CD4-positive, alpha-beta T cell (primary cell): ENCODE results near the gene AEBP1. TPM values are rescaled to one million over a fixed set of nuclear protein-coding genes. Genes with fewer than 3 reads are reported as not detected.

Experiments
- ATAC-seq: fragments of 200-7000 bp; cut with Tn5 transposase; one replicate; pipeline ENCODE4 v1.10.0; 2022; ENCODE audit warnings: mild to moderate bottlenecking; ENCODE audit not compliant: poor library complexity
- CTCF ChIA-PET: fragments of 350-600 bp; sonication (Branson Sonifier 250); formaldehyde crosslinking; loops from one replicate; lab custom pipeline; 2021; ENCODE audit warnings: antibody characterized with exemption, inconsistent platforms; lab: Charles Lee
- POLR2A ChIA-PET: fragments of 350-600 bp; sonication (Branson Sonifier 250); formaldehyde crosslinking; loops from one replicate; lab custom pipeline; 2021; ENCODE audit warnings: antibody characterized with exemption, inconsistent platforms; lab: Charles Lee
- DNase-seq, 14 experiments: peaks; one replicate each; pipeline ENCODE4 v3.0.0-alpha.2; 2013 to 2020; ENCODE audit warnings: mixed read lengths in 2 of 14
- H3K27ac ChIP-seq, 2 donors: one replicate each; pipeline versions ENCODE4 v1.5.1 to v1.7.0; 2013; ENCODE audit warnings: low read length in 2 of 2, low read depth in 1 of 2, mild to moderate bottlenecking in 1 of 2
- H3K27me3 ChIP-seq, 2 experiments: 1 replicate in 1 of 2; 2 replicates in 1 of 2; pipeline versions ENCODE4 v1.6.1 to v1.7.0; 2013; ENCODE audit warnings: low read length in 2 of 2, control low read depth in 1 of 2, mild to moderate bottlenecking in 1 of 2, moderate library complexity in 1 of 2; ENCODE audit not compliant: insufficient read depth in 2 of 2, control insufficient read depth in 1 of 2
- H3K36me3 ChIP-seq: one replicate; pipeline ENCODE4 v1.6.1; 2013; ENCODE audit warnings: low read length, control low read depth; ENCODE audit not compliant: insufficient read depth
- H3K4me1 ChIP-seq: one replicate; pipeline ENCODE4 v1.6.1; 2013; ENCODE audit warnings: low read length, control low read depth; ENCODE audit not compliant: insufficient read depth
- H3K4me3 ChIP-seq: one replicate; pipeline ENCODE4 v1.5.1; 2013; ENCODE audit warnings: mild to moderate bottlenecking, low read length, moderate library complexity
- H3K9me3 ChIP-seq, 2 experiments: 1 replicate in 1 of 2; 2 replicates in 1 of 2; pipeline versions ENCODE4 v1.6.1 to v1.7.0; 2013; ENCODE audit warnings: low read length in 2 of 2, mild to moderate bottlenecking in 2 of 2, control low read depth in 1 of 2, moderate library complexity in 1 of 2; ENCODE audit not compliant: control insufficient read depth in 1 of 2, insufficient read depth in 1 of 2
- H3K27ac Mint-ChIP-seq: one replicate; pipeline ENCODE4 v1.8.0; 2020; ENCODE audit warnings: mixed read lengths
- H3K27me3 Mint-ChIP-seq: one replicate; pipeline ENCODE4 v1.8.0; 2021; ENCODE audit warnings: mixed read lengths
- H3K36me3 Mint-ChIP-seq: one replicate; pipeline ENCODE4 v1.8.0; 2021; ENCODE audit warnings: low read depth, mixed read lengths
- H3K4me1 Mint-ChIP-seq: one replicate; pipeline ENCODE4 v1.8.0; 2021; ENCODE audit warnings: low read depth, mixed read lengths
- H3K4me3 Mint-ChIP-seq: one replicate; pipeline ENCODE4 v1.8.0; 2020; ENCODE audit warnings: mild to moderate bottlenecking, mixed read lengths
- H3K9me3 Mint-ChIP-seq: one replicate; pipeline ENCODE4 v1.8.0; 2020; ENCODE audit warnings: mixed read lengths
- CTCF ChIP-seq: fragments of 200-600 bp; IDR thresholded peaks from one replicate; pipeline ENCODE4 v1.8.0; 2022; ENCODE audit warnings: antibody characterized with exemption, mild to moderate bottlenecking
- intact Hi-C, 2 experiments: fragments of 100-400 bp; cut with DNase I in 1 of 2; cut with micrococcal nuclease in 1 of 2; formaldehyde crosslinking; loops; one replicate each; pipeline versions ENCODE4 v1.15.1 to v1.9.0; 2023 to 2025; cut with DNase I, micrococcal nuclease
- total RNA-seq, 174 experiments: library from RNA in 2 of 174; stranded (reverse) in 2 of 174; gene quantifications; one replicate each; pipeline ENCODE4 v1.2.3 and lab custom pipeline; 2021 to 2026

AEBP1 gene
- total RNA-seq, 2 experiments from 2014 or later, result 20.3 to 21.3 TPM

DNA sequence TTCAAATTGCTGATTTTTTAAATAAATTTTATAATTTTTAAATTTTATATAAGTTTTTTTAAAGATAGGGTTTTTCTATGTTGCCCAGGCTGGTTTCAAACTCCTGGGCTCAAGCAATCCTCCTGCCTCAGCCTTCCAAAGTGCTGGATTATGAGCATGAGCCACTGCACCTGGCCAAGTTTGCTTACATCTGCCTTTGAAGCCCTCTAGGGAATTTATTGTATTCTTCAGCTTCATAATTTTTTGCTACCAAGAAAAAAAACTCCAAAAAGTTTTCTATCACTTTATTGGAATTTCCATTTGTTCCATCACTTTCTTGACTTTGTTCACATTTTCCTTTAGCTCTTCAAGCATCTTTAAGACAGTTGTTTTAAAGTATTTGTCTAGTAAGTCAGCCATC, 23.0 kb downstream of the AEBP1 start:
- H3K36me3 ChIP-seq, result no peaks in the 10 kb centered on the region
- ChIA-PET POLR2A (interaction anchor here (0.6 kb wide), 1 partner anchor 20 kb away, joined by 3 read pairs; no protein-coding TSS in a partner anchor), CTCF (no interaction called here)
- Mint-ChIP-seq H3K36me3 (peaks cover 5% of the 10 kb centered on the region), H3K4me1 (peaks cover 8% of the 10 kb centered on the region), H3K4me3 (no peak overlapping the region), H3K9me3 (no peaks in the 10 kb centered on the region), H3K27ac (no peak overlapping the region), H3K27me3 (no peaks in the 10 kb centered on the region)
- peaks cover 17% of the 10 kb centered on the region for H3K4me1 ChIP-seq
- no peak for TF ChIP-seq CTCF
- no peak overlapping the region for H3K27ac ChIP-seq
- intact Hi-C loops, result loop anchor here in 1 of 2 experiments (10.0 kb wide), 2 partner anchors 252 to 358 kb away; no protein-coding TSS in a partner anchor
- no peaks in the 10 kb centered on the region for H3K27me3 ChIP-seq
- H3K9me3 ChIP-seq, result no peaks in the 10 kb centered on the region
- ATAC-seq (no peak), DNase-seq (no peak)
- H3K4me3 ChIP-seq, result no peak overlapping the region

DNA sequence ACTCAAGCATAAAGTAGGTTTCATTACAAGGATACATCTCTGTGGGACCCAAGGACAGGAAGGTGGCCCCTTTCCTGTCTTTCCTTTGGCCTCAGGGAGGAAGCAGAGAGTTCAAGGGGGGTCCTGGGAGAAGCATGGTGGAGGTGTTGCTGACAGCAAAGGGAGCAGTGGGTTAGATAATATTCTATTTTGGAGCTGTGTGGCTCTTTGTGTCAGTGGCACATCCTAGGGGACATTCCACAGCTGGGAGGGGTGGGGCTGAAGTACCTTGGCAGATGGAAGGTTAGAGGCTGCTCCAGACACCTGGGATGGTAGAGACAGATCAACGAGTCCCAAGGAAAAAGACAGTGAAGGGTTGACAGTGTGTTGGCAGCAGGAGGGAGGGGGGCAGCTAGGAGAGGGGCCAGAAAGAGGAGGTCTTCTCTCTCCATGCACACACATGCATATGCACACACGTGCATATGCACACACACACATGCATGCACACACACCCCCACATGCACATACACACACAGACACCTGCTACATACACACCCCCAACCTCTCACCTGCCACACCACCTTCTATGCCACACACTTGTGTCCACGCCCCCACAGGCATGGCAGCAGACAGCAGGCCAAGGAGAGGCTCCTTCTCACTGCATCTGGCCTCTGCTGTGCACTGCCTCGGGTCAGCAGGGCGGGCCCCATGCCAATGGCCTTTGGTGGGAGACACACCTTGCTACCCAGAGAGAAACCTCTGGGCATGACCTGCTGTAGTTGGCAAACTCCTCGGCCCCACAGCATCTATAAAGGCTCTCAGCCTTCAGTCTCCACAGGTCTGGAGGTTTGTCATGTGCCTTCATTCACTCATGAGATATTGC, 24.8 kb downstream of the AEBP1 start:
- Mint-ChIP-seq H3K4me1 (no peaks in the 10 kb centered on the region), H3K9me3 (no peaks in the 10 kb centered on the region), H3K36me3 (no peaks in the 10 kb centered on the region), H3K27ac (no peak overlapping the region), H3K27me3 (no peaks in the 10 kb centered on the region), H3K4me3 (no peak overlapping the region)
- ChIA-PET POLR2A (no interaction called here), CTCF (no interaction called here)
- Histone ChIP-seq H3K4me1 (peaks cover 5% of the 10 kb centered on the region), H3K4me3 (no peak overlapping the region), H3K27me3 (no peaks in the 10 kb centered on the region), H3K36me3 (no peaks in the 10 kb centered on the region), H3K27ac (no peak overlapping the region), H3K9me3 (no peaks in the 10 kb centered on the region)
- no peak for TF ChIP-seq CTCF
- no peak for ATAC-seq
- intact Hi-C loops, result loop anchor here in 1 of 2 experiments (10.0 kb wide), 2 partner anchors 254 to 356 kb away; no protein-coding TSS in a partner anchor
- DNase-seq, result no peak

DNA sequence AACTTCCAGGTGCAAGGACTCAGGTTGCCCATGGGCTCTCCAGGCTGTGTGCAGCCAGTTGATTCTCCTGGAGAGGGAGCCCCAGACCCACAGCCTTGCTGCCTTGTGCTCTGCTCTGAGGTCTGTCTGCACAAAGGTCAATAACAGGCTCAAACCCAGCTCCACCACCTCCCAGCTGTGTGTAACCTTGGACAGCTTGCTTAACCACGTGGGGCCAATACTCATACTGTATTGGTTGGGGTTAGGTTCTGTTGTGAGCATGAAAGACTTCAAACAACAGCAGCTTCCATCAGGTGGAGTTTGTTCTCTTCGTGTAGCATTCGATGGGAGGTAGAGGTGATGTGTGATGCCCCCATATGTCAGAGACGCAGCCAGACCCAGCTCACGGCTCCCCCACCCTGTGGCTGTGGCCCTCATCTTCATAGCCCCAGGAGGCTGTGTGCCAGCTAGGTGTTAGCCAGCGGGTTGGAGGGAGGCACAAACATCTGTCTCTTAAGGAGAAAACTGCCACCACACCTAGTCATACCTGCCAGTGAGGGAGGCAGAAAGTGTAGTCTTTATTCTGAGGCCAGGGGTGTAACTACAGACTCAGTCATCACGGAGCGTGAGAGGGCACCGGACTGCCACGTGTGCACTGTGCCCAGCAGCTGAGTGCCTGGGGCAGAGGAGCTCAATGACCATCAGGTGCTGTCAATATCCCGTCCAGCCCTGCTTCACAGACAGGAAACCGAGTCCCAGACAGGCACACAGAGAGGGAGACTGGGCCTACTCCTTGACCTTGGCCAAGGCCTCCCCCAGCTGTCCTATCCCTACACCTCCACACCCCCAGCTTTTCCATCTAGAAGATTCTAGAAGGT, 27.3 kb downstream of the AEBP1 start:
- H3K27me3 ChIP-seq, result no peaks in the 10 kb centered on the region
- H3K36me3 Mint-ChIP-seq, result no peaks in the 10 kb centered on the region
- H3K9me3 ChIP-seq, result no peaks in the 10 kb centered on the region
- no peak overlapping the region for H3K27ac ChIP-seq
- CTCF ChIA-PET, result no interaction called here
- H3K4me3 ChIP-seq, result no peak overlapping the region
- H3K36me3 ChIP-seq, result no peaks in the 10 kb centered on the region
- ATAC-seq (no peak), DNase-seq (no peak)
- intact Hi-C loops, result no loop called here
- H3K27ac Mint-ChIP-seq, result no peak overlapping the region
- no peaks in the 10 kb centered on the region for H3K9me3 Mint-ChIP-seq
- TF ChIP-seq CTCF, result no peak
- no peaks in the 10 kb centered on the region for H3K4me1 ChIP-seq
- H3K4me3 Mint-ChIP-seq, result no peak overlapping the region
- POLR2A ChIA-PET, result interaction anchor here (1.2 kb wide), 1 partner anchor 8 kb away, joined by 3 read pairs; the partner anchor contains the start of gene POLD2
- no peaks in the 10 kb centered on the region for H3K27me3 Mint-ChIP-seq
- no peaks in the 10 kb centered on the region for H3K4me1 Mint-ChIP-seq
